HG03139 (cell line): Measurements from ENCODE around the gene DCLK1.

Experiments used
- ATAC-seq: cut with Tn5 transposase; IDR thresholded peaks from one replicate; pipeline ENCODE4 v1.9.1; 2021; ENCODE audit not compliant: unreplicated experiment

DCLK1 gene

GRCh38 chr13:35794734-35795389 is 336.3 kb downstream of the DCLK1 start:
- no peak for ATAC-seq

- ATAC-seq: no peak
Observed at GRCh38 chr13:35793823-35794222, 337.4 kb downstream of the DCLK1 start.

- ATAC-seq: no peak
Observed at GRCh38 chr13:35792911-35793310, 338.3 kb downstream of the DCLK1 start.

GRCh38 chr13:35792021-35792420 is 339.2 kb downstream of the DCLK1 start:
- ATAC-seq: no peak

- ATAC-seq: no peak
Observed at GRCh38 chr13:35791184-35791851, 339.9 kb downstream of the DCLK1 start.

- ATAC-seq: no peak
Observed at GRCh38 chr13:35789335-35790165, 341.6 kb downstream of the DCLK1 start.

- ATAC-seq: no peak
Observed at GRCh38 chr13:35787937-35788336, 343.2 kb downstream of the DCLK1 start.

- ATAC-seq: no peak
Observed at GRCh38 chr13:35785576-35786303, 345.4 kb downstream of the DCLK1 start.

GRCh38 chr13:35784286-35784951 is 346.8 kb downstream of the DCLK1 start:
- no peak for ATAC-seq

- ATAC-seq: no peak
Observed at GRCh38 chr13:35782793-35783192, 348.4 kb downstream of the DCLK1 start.

- no peak for ATAC-seq
Observed at GRCh38 chr13:35781036-35782000, 349.9 kb downstream of the DCLK1 start.

GRCh38 chr13:35780613-35781012 is 350.6 kb downstream of the DCLK1 start:
- ATAC-seq: no peak

- no peak for ATAC-seq
Observed at GRCh38 chr13:35771898-35772297, 359.3 kb downstream of the DCLK1 start.

GRCh38 chr13:35770756-35771297 is 360.4 kb downstream of the DCLK1 start:
- ATAC-seq: no peak

GRCh38 chr13:35769812-35770211 is 361.4 kb downstream of the DCLK1 start:
- no peak for ATAC-seq

- no peak for ATAC-seq
Observed at GRCh38 chr13:35768551-35768950, 362.6 kb downstream of the DCLK1 start.

- no peak for ATAC-seq
Observed at GRCh38 chr13:35768073-35768472, 363.1 kb downstream of the DCLK1 start.

- ATAC-seq: no peak
Observed at GRCh38 chr13:35767256-35767976, 363.8 kb downstream of the DCLK1 start.

- no peak for ATAC-seq
Observed at GRCh38 chr13:35766663-35767062, 364.5 kb downstream of the DCLK1 start.
